Measurements from ENCODE around the gene CPEB1. TPM values are rescaled to one million over a fixed set of nuclear protein-coding genes. Genes with fewer than 3 reads are reported as not detected.

CPEB1 gene
- total RNA-seq, 6 experiments from 2014 or later, result not detected

DNA sequence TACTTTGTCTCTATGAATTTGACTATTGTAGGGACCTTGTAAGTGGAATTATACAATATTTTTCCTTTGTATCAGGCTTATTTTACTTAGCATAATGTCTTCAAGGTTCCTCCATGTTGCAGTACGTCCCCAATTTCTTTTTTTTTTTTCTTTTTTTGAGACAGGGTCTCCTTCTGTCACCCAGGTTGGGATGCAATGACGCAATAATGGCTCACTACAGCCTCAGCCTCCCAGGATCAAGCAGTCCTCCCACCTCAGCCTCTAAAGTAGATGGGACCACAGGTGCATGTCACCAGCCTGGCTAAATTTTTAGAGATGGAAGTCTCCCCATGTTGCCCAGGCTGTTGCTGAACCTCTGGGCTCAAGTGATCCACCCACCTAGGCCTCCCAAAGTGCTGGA is 66.5 kb downstream of the CPEB1 start:
- no peak overlapping the region for H3K27ac ChIP-seq
- no peak overlapping the region for H3K4me3 ChIP-seq
- TF ChIP-seq POLR2A (IDR thresholded peaks at IDR 0.05), result no peak
- TF ChIP-seq, protein P1, sequence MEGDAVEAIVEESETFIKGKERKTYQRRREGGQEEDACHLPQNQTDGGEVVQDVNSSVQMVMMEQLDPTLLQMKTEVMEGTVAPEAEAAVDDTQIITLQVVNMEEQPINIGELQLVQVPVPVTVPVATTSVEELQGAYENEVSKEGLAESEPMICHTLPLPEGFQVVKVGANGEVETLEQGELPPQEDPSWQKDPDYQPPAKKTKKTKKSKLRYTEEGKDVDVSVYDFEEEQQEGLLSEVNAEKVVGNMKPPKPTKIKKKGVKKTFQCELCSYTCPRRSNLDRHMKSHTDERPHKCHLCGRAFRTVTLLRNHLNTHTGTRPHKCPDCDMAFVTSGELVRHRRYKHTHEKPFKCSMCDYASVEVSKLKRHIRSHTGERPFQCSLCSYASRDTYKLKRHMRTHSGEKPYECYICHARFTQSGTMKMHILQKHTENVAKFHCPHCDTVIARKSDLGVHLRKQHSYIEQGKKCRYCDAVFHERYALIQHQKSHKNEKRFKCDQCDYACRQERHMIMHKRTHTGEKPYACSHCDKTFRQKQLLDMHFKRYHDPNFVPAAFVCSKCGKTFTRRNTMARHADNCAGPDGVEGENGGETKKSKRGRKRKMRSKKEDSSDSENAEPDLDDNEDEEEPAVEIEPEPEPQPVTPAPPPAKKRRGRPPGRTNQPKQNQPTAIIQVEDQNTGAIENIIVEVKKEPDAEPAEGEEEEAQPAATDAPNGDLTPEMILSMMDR (IDR thresholded peaks at IDR 0.05), result no peak
- no peaks in the 10 kb centered on the region for H3K9me3 ChIP-seq
- H3K4me1 ChIP-seq, result no peaks in the 10 kb centered on the region
- H3K27me3 ChIP-seq, result no peaks in the 10 kb centered on the region
- DNase-seq, result no peak
- intact Hi-C loops (cut with DNase I), result no loop called here
- 67% methylated on average over 2 of the region's 2 CpGs for WGBS (ENCODE audit: insufficient coverage, low coverage, low lambda C conversion rate, missing lambda C conversion rate)
- ATAC-seq, result no peak
- H3K36me3 ChIP-seq, result no peaks in the 10 kb centered on the region

DNA sequence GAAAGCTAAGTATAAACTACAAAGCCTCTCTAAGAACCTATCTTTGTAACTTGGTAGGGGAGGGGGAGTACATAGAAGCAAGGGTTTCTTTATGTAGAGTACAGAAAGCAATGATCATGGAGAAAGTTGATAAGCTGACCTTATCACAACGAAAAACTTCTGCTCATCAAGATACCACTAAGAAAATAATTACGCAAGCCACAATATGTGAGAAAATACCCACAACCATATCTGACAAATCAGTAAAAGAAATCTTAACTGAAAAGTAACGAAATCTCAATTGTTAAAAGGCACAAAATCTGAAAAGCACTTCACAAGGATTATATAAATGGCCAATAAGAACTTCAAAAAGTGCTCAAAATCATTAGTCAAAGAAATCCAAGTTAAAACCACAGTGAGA is 71.8 kb downstream of the CPEB1 start:
- 36% methylated on average over 3 of the region's 3 CpGs for WGBS (ENCODE audit: insufficient coverage, low coverage, low lambda C conversion rate, missing lambda C conversion rate)
- H3K27me3 ChIP-seq, result no peaks in the 10 kb centered on the region
- no peak overlapping the region for H3K4me3 ChIP-seq
- H3K9me3 ChIP-seq, result no peaks in the 10 kb centered on the region
- H3K36me3 ChIP-seq, result no peaks in the 10 kb centered on the region
- DNase-seq (no peak), ATAC-seq (no peak)
- no peaks in the 10 kb centered on the region for H3K4me1 ChIP-seq
- no peak for TF ChIP-seq POLR2A (IDR thresholded peaks at IDR 0.05)
- TF ChIP-seq, protein P1 (IDR thresholded peaks at IDR 0.05), result no peak
- no peak overlapping the region for H3K27ac ChIP-seq
- intact Hi-C loops (cut with DNase I), result no loop called here

DNA sequence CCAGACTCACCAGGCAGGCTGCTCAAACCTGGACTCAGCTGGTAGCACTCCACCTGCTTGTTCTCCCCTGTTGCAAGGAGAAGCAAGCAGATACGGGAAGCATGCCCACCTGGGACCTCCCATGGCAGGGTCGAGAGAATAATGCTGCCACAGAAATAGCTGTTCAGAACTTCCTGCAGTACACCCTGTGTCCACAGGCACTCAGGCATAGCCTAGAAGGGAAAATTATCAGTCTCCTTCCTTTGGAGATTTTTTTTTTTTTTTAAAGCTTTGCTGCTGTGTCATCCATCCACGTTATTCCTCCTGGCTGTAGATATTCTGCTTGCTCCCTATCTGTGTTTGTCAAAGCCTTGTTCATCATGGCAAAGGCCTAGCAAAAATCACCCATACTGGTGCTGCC is 74.2 kb downstream of the CPEB1 start:
- H3K9me3 ChIP-seq, result no peaks in the 10 kb centered on the region
- DNase-seq, result no peak
- H3K4me3 ChIP-seq, result no peak overlapping the region
- 28% methylated on average over 3 of the region's 3 CpGs for WGBS (ENCODE audit: insufficient coverage, low coverage, low lambda C conversion rate, missing lambda C conversion rate)
- intact Hi-C loops (cut with DNase I), result no loop called here
- no peaks in the 10 kb centered on the region for H3K27me3 ChIP-seq
- no peak for TF ChIP-seq POLR2A (IDR thresholded peaks at IDR 0.05)
- TF ChIP-seq, protein P1 (IDR thresholded peaks at IDR 0.05), result no peak
- H3K36me3 ChIP-seq, result no peaks in the 10 kb centered on the region
- no peak overlapping the region for H3K27ac ChIP-seq
- H3K4me1 ChIP-seq, result no peaks in the 10 kb centered on the region
- no peak for ATAC-seq

DNA sequence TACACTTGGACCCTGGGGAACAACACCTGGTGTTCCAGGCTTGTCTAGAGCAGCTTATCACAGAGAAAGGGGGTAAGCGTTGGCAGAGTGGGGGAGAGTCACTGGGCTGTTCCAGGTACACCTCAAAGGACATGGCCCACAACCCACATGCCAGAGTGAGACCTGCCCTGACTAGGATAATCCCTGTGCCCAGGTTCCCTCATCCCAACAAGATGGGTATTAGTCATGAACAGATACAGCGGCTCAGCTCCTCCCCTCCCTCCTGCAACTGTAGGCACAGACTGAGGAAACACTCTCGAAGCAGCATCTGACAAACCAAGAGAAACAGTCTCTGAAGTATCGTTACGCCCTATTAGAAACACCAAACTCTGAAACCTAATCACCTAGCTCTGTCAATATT is 74.9 kb downstream of the CPEB1 start:
- no peak for DNase-seq
- Histone ChIP-seq H3K27ac (no peak overlapping the region), H3K9me3 (no peaks in the 10 kb centered on the region), H3K27me3 (no peaks in the 10 kb centered on the region), H3K36me3 (no peaks in the 10 kb centered on the region), H3K4me1 (no peaks in the 10 kb centered on the region), H3K4me3 (no peak overlapping the region)
- intact Hi-C loops (cut with DNase I), result no loop called here
- WGBS (ENCODE audit: insufficient coverage, low coverage, low lambda C conversion rate, missing lambda C conversion rate), result no CpG with 5 or more reads among the region's 5 CpGs
- no peak for TF ChIP-seq POLR2A (IDR thresholded peaks at IDR 0.05)
- TF ChIP-seq, protein P1 (IDR thresholded peaks at IDR 0.05), result no peak
- no peak for ATAC-seq

DNA sequence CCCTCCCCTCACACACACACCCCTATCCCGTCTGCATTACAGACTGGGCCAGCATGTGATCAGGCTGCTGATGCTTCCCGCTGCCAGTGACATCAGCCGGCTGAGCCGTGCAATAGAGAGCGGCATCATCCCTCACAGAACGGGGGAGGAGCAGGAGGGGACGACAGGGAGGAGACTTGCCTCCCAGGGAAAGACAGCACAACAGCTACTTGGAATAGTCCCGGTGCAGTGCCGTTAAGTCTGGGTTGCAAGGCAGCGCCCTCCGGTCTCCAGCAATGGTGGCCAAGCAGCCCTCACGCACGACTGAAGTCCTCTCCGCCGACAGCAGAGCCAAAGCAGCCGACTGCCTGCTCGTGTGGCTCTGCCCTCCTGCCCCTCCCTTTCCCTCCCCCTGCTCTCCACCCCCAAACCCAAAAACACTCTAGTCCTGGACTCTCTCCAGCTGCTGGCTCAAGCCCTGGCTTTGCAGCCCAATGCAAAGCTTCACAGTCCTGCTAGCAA is 75.4 kb downstream of the CPEB1 start:
- Histone ChIP-seq H3K36me3 (no peaks in the 10 kb centered on the region), H3K27ac (no peak overlapping the region), H3K4me1 (no peaks in the 10 kb centered on the region), H3K4me3 (peak overlapping the region in 1 of 3 donors; percentile 9), H3K9me3 (no peaks in the 10 kb centered on the region), H3K27me3 (no peaks in the 10 kb centered on the region)
- DNase-seq (peak in 1 of 3 donors; percentile 54), ATAC-seq (peak; percentile 40 to 55 (median 46))
- TF ChIP-seq, protein P1 (IDR thresholded peaks at IDR 0.05), result no peak
- no peak for TF ChIP-seq POLR2A (IDR thresholded peaks at IDR 0.05)
- 0% methylated on average over 4 of the region's 17 CpGs for WGBS (ENCODE audit: insufficient coverage, low coverage, low lambda C conversion rate, missing lambda C conversion rate)
- intact Hi-C loops (cut with DNase I), result no loop called here
